ENCODE measurements around the gene NDUFAF2. TPM values are rescaled to one million over a fixed set of nuclear protein-coding genes. Genes with fewer than 3 reads are reported as not detected.

NDUFAF2 gene
- total and polyA plus RNA-seq, 2 experiments from 2014 or later = 28.8 to 51.2 TPM

DNA sequence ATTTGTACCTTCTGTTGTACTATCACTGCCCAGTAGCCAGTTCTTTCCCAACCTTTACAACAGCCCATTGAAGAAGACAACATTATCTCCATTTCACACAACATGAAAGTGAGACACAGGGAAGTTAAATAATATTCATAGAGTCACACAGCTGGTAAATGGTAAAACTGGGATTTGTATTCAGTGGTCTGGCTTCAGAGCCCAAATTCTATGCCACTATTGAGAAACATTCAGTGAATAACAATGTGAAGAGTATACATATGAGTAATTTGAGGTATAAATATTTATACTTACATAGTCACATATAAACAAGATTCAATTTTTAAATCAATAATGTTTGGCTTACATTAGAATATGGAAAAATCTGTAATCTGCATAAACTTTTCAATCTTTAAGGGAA, 203.5 kb downstream of the NDUFAF2 start:
- no peaks in the 10 kb centered on the region for H3K36me3 ChIP-seq
- no peak overlapping the region for H3K27ac ChIP-seq
- no peaks in the 10 kb centered on the region for H3K4me1 ChIP-seq (ENCODE audit: low read depth)
- DNase-seq (ENCODE audit: low read depth in 1 of 2, low spot score in 1 of 2) = no peak
- H3K9me3 ChIP-seq (ENCODE audit: low read depth) = no peaks in the 10 kb centered on the region
- TF ChIP-seq, protein P1, sequence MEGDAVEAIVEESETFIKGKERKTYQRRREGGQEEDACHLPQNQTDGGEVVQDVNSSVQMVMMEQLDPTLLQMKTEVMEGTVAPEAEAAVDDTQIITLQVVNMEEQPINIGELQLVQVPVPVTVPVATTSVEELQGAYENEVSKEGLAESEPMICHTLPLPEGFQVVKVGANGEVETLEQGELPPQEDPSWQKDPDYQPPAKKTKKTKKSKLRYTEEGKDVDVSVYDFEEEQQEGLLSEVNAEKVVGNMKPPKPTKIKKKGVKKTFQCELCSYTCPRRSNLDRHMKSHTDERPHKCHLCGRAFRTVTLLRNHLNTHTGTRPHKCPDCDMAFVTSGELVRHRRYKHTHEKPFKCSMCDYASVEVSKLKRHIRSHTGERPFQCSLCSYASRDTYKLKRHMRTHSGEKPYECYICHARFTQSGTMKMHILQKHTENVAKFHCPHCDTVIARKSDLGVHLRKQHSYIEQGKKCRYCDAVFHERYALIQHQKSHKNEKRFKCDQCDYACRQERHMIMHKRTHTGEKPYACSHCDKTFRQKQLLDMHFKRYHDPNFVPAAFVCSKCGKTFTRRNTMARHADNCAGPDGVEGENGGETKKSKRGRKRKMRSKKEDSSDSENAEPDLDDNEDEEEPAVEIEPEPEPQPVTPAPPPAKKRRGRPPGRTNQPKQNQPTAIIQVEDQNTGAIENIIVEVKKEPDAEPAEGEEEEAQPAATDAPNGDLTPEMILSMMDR (IDR thresholded peaks at IDR 0.05; ENCODE audit: low read depth, low read length) = no peak
- no peak overlapping the region for H3K4me3 ChIP-seq
- no peaks in the 10 kb centered on the region for H3K27me3 ChIP-seq

DNA sequence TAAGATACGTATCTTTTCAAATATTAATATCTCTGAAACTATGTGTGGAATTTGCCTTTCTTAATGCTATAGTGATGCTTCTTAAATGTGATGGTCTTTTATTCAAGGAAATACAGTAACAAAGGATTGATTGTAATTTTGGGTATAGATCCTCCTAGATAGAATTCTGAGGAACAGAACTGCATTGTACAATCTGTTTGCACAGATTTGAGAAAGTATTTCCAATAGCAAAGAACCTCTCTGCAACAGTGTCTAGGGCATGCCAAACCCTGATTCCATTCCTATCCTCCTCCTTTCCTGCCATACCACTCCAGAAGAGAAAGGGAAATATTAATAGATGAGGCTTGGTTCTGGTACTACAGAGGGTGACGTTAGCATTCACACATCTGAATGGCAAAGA, 206.9 kb downstream of the NDUFAF2 start:
- Histone ChIP-seq H3K4me3 (no peak overlapping the region), H3K27ac (no peak overlapping the region), H3K36me3 (no peaks in the 10 kb centered on the region), H3K27me3 (no peaks in the 10 kb centered on the region), H3K4me1 (ENCODE audit: low read depth) (no peaks in the 10 kb centered on the region), H3K9me3 (ENCODE audit: low read depth) (no peaks in the 10 kb centered on the region)
- TF ChIP-seq, protein P1 (IDR thresholded peaks at IDR 0.05; ENCODE audit: low read depth, low read length) = no peak
- no peak for DNase-seq (ENCODE audit: low read depth in 1 of 2, low spot score in 1 of 2)

GRCh38 chr5:61159070-61159469, 214.1 kb downstream of the NDUFAF2 start:
- peaks cover 10% of the 10 kb centered on the region for H3K4me1 ChIP-seq (ENCODE audit: low read depth)
- no peak overlapping the region for H3K27ac ChIP-seq
- H3K36me3 ChIP-seq = peaks cover 14% of the 10 kb centered on the region
- no peak overlapping the region for H3K4me3 ChIP-seq
- no peak for DNase-seq (ENCODE audit: low read depth in 1 of 2, low spot score in 1 of 2)
- no peaks in the 10 kb centered on the region for H3K27me3 ChIP-seq
- TF ChIP-seq, protein P1 (IDR thresholded peaks at IDR 0.05; ENCODE audit: low read depth, low read length) = no peak
- H3K9me3 ChIP-seq (ENCODE audit: low read depth) = no peaks in the 10 kb centered on the region

DNA sequence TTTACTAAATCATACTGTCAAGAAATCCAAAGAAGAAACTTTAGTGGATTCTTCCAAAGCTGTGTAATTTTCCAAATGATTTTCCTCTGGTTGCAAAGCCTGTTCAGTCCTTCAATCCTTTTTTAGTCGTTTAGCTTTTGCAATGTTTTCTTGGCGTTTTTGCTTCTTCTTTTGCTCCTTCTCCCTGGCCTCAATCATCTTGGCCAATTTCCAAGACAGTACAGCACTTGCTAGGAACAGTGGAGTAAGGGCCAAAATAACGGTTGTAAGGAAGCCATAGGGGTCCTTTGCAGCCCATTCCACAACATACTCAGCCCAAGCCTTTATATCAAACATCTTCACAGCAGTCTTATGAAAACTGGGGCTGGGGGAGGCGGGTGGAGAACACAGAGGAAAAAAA, 214.8 kb downstream of the NDUFAF2 start:
- H3K9me3 ChIP-seq (ENCODE audit: low read depth) = no peaks in the 10 kb centered on the region
- no peak overlapping the region for H3K27ac ChIP-seq
- peaks cover 14% of the 10 kb centered on the region for H3K36me3 ChIP-seq
- H3K4me1 ChIP-seq (ENCODE audit: low read depth) = peaks cover 10% of the 10 kb centered on the region
- TF ChIP-seq, protein P1 (IDR thresholded peaks at IDR 0.05; ENCODE audit: low read depth, low read length) = no peak
- no peaks in the 10 kb centered on the region for H3K27me3 ChIP-seq
- peak in 1 of 2 donors; percentile 53 for DNase-seq (ENCODE audit: low read depth in 1 of 2, low spot score in 1 of 2)
- H3K4me3 ChIP-seq = no peak overlapping the region

- DNase-seq (ENCODE audit: low read depth in 1 of 2, low spot score in 1 of 2) = no peak
- Histone ChIP-seq H3K4me1 (ENCODE audit: low read depth) (peaks cover 10% of the 10 kb centered on the region), H3K9me3 (ENCODE audit: low read depth) (no peaks in the 10 kb centered on the region), H3K27ac (no peak overlapping the region), H3K27me3 (no peaks in the 10 kb centered on the region), H3K4me3 (no peak overlapping the region), H3K36me3 (peaks cover 14% of the 10 kb centered on the region)
- TF ChIP-seq, protein P1 (IDR thresholded peaks at IDR 0.05; ENCODE audit: low read depth, low read length) = no peak
Measured at GRCh38 chr5:61160497-61160896, 215.5 kb downstream of the NDUFAF2 start.
